Measurements from ENCODE around the gene PSMD5.

DNA sequence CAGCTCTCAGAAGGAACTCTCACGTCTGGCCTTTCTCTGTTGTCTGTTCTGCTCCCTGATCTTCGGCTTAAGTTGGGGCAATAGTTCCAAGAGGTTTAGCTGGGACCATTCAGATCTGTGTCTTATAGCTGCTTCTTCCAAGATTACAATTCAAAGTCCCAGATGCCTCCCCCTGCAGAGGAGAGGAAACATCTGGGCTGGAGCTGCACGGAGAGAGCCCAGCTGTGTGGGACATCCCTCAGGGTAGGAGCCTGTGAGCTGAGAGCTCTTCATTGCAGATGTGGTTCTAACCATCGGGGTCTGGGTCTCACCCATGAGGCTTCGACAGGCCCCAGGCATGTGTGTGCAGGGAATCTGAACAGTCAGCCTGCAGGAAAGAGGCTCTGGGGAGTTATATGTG lies 43.2 kb upstream of the PSMD5 start:
- TF ChIP-seq, protein P1, sequence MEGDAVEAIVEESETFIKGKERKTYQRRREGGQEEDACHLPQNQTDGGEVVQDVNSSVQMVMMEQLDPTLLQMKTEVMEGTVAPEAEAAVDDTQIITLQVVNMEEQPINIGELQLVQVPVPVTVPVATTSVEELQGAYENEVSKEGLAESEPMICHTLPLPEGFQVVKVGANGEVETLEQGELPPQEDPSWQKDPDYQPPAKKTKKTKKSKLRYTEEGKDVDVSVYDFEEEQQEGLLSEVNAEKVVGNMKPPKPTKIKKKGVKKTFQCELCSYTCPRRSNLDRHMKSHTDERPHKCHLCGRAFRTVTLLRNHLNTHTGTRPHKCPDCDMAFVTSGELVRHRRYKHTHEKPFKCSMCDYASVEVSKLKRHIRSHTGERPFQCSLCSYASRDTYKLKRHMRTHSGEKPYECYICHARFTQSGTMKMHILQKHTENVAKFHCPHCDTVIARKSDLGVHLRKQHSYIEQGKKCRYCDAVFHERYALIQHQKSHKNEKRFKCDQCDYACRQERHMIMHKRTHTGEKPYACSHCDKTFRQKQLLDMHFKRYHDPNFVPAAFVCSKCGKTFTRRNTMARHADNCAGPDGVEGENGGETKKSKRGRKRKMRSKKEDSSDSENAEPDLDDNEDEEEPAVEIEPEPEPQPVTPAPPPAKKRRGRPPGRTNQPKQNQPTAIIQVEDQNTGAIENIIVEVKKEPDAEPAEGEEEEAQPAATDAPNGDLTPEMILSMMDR (IDR thresholded peaks at IDR 0.05; ENCODE audit: poor library complexity, severe bottlenecking): no peak
- TF ChIP-seq SMC3 (conservative IDR thresholded peaks at IDR 0.05; ENCODE audit: poor library complexity): no peak
